ENCODE data around the gene LCA5L. TPM values are rescaled to one million over a fixed set of nuclear protein-coding genes. Genes with fewer than 3 reads are reported as not detected.

The LCA5L gene
- total and polyA plus RNA-seq, 3 donors from 2014 or later: 61.9 to 103 (median 88.0) TPM

DNA sequence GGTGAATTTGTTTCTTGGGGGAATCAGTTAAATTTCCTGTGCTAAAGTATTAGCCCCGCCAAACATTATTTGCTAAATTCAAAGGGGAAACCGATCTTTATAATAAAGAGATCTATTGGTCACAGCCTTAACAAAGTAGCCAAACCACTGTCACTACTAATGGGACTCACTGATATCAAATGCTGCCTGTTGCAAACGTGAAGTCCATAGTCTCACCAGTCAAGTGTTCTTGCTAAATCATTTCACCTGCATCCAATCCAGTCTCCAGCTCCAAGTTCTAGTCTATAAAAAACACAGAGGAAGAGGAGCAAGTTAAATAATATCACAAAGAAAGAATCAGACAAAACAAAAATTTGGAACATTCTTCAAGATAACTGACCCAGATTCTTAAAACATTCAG lies 36.3 kb upstream of the LCA5L start:
- TF ChIP-seq, protein P1, sequence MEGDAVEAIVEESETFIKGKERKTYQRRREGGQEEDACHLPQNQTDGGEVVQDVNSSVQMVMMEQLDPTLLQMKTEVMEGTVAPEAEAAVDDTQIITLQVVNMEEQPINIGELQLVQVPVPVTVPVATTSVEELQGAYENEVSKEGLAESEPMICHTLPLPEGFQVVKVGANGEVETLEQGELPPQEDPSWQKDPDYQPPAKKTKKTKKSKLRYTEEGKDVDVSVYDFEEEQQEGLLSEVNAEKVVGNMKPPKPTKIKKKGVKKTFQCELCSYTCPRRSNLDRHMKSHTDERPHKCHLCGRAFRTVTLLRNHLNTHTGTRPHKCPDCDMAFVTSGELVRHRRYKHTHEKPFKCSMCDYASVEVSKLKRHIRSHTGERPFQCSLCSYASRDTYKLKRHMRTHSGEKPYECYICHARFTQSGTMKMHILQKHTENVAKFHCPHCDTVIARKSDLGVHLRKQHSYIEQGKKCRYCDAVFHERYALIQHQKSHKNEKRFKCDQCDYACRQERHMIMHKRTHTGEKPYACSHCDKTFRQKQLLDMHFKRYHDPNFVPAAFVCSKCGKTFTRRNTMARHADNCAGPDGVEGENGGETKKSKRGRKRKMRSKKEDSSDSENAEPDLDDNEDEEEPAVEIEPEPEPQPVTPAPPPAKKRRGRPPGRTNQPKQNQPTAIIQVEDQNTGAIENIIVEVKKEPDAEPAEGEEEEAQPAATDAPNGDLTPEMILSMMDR (IDR thresholded peaks at IDR 0.05): no peak
- TF ChIP-seq POLR2A (IDR thresholded peaks at IDR 0.05): no peak
- 77 to 85% methylated on average over 3 of the region's 3 CpGs for WGBS, 2 donors

DNA sequence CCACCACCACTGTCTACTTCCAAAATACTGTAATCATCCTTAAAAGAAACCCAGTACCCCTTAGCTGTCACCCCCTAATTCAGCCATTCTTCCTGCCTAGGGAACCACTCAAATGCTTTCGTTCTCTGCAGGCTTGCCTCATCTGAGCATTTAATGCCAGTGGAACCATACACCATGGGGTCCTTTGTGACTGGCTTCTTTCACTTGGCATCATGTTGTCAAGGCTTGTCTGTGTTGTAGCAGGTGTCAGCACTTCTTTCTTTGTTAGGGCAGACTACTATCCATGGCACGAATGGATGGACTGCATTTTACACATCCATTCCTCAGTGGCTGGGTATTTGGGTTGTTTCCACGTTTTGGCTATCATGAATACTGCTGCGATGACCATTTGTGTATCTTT lies 34.7 kb upstream of the LCA5L start:
- DNase-seq: no peak
- intact Hi-C loops (cut with DNase I; ENCODE audit: low total_unique reads): no loop called here
- Histone ChIP-seq H3K9me3 (no peaks in the 10 kb centered on the region), H3K27ac (no peak overlapping the region), H3K4me3 (no peak overlapping the region), H3K36me3 (ENCODE audit: low read depth, missing control alignments) (no peaks in the 10 kb centered on the region), H3K4me1 (no peaks in the 10 kb centered on the region), H3K27me3 (no peaks in the 10 kb centered on the region)
- 92 to 99% methylated on average over 4 of the region's 4 CpGs for WGBS, 2 donors
- no peak for TF ChIP-seq POLR2A (IDR thresholded peaks at IDR 0.05)
- TF ChIP-seq, protein P1 (IDR thresholded peaks at IDR 0.05): no peak

More for the DNA sequence above, 36.3 kb upstream of the LCA5L start:
- no peak for DNase-seq
- H3K9me3 ChIP-seq: no peaks in the 10 kb centered on the region
- H3K36me3 ChIP-seq (ENCODE audit: low read depth, missing control alignments): no peaks in the 10 kb centered on the region
- no peak overlapping the region for H3K27ac ChIP-seq
- H3K4me1 ChIP-seq: no peaks in the 10 kb centered on the region
- intact Hi-C loops (cut with DNase I; ENCODE audit: low total_unique reads): no loop called here
- H3K4me3 ChIP-seq: no peak overlapping the region
- H3K27me3 ChIP-seq: no peaks in the 10 kb centered on the region

DNA sequence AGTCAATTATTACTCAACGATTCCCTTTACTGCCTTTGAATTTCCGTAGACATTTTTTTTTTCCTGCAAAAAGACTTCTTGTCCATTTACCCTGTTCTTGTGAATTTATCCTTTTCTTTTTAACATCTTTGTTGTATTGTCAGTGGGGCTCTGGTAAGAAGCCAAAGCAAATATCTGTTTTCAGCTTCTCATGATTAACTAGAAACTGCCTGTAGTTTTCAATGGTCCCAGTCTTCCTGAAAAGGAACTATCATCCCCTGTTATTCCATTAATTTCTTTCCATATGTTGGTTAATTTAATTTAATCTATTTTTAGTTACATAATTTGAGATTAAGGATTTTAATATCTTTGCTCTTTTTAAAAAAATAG lies 34.2 kb upstream of the LCA5L start:
- H3K4me1 ChIP-seq: no peaks in the 10 kb centered on the region
- H3K9me3 ChIP-seq: no peaks in the 10 kb centered on the region
- H3K27ac ChIP-seq: no peak overlapping the region
- no peak for DNase-seq
- TF ChIP-seq, protein P1 (IDR thresholded peaks at IDR 0.05): no peak
- TF ChIP-seq POLR2A (IDR thresholded peaks at IDR 0.05): no peak
- intact Hi-C loops (cut with DNase I; ENCODE audit: low total_unique reads): no loop called here
- 40 to 53% methylated on average over 2 of the region's 2 CpGs for WGBS, 2 donors
- no peaks in the 10 kb centered on the region for H3K36me3 ChIP-seq (ENCODE audit: low read depth, missing control alignments)
- no peak overlapping the region for H3K4me3 ChIP-seq
- no peaks in the 10 kb centered on the region for H3K27me3 ChIP-seq

DNA sequence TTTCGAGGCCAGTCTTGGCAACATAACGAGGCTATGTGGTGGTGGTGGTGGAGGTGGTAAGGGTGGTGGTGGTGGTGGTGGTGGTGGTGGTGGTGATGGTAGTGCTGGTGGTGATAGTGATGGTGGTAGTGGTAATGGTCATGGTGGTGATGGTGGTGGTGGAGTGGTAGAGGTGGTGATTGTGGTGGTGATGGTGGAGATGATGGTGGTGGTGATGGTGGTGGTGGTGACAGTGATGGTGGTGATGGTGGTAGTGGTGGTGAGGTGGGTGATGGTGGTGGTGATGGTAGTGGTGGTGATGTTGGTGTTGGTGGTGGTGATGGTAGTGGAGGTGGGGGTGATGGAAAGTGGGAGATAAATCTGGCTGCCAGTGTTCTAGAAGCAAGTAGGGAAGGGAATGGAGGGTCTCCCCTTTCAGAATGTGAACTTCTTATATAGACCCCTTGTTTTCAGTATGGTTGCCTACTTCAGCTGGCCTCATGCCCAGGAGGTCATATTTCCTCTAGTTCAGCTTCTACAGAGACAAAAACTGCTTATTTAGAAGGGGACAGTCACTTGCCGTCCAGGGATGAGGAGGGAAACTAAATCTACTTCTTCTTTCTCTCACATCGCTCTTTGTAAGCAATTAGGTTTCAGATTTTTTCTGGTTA lies 33.7 kb upstream of the LCA5L start:
- no peaks in the 10 kb centered on the region for H3K27me3 ChIP-seq
- no peaks in the 10 kb centered on the region for H3K36me3 ChIP-seq (ENCODE audit: low read depth, missing control alignments)
- H3K9me3 ChIP-seq: no peaks in the 10 kb centered on the region
- TF ChIP-seq, protein P1 (IDR thresholded peaks at IDR 0.05): no peak
- no peak for TF ChIP-seq POLR2A (IDR thresholded peaks at IDR 0.05)
- intact Hi-C loops (cut with DNase I; ENCODE audit: low total_unique reads): no loop called here
- no peak for DNase-seq
- H3K4me1 ChIP-seq: no peaks in the 10 kb centered on the region
- no peak overlapping the region for H3K27ac ChIP-seq
- 86 to 89% methylated on average over 4 of the region's 4 CpGs for WGBS, 2 donors
- H3K4me3 ChIP-seq: no peak overlapping the region

DNA sequence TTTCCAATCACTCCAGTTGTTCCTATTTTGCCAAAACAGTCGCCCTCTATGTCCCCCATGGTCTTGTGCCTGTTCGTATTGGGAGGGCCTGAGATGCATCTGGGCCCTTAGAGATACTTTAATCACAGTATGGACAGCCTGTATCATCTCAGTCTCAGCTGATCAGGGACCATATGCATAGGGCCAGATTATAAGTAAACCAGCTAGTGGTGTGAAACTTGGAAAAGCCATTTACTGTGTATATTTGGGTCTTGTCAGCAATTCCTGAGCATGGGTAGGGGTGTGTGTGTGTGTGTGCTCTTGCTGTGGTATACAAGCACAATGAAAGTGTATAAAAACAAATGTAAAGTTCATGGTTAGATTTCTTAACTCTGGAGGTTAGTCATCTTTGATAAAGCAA lies 29.0 kb upstream of the LCA5L start:
- H3K27me3 ChIP-seq: no peaks in the 10 kb centered on the region
- H3K4me1 ChIP-seq: no peaks in the 10 kb centered on the region
- DNase-seq: no peak
- no peak overlapping the region for H3K27ac ChIP-seq
- no peak overlapping the region for H3K4me3 ChIP-seq
- intact Hi-C loops (cut with DNase I; ENCODE audit: low total_unique reads): no loop called here
- TF ChIP-seq, protein P1 (IDR thresholded peaks at IDR 0.05): no peak
- no peak for TF ChIP-seq POLR2A (IDR thresholded peaks at IDR 0.05)
- H3K9me3 ChIP-seq: no peaks in the 10 kb centered on the region
- WGBS, 2 donors: 91 to 94% methylated on average over 2 of the region's 2 CpGs
- no peaks in the 10 kb centered on the region for H3K36me3 ChIP-seq (ENCODE audit: low read depth, missing control alignments)

Data from testis (tissue), 3 donors.